NCI-H1092 (cell line): Measurements from ENCODE around the gene KLHL17.

Experiments
- DNase-seq: peaks from one replicate; lab custom pipeline; 2025; lab: John Stamatoyannopoulos, UW

The KLHL17 gene

GRCh38 chr1:952603-953002 lies 7.8 kb upstream of the KLHL17 start:
- DNase-seq: no peak

GRCh38 chr1:953524-954320 lies 6.7 kb upstream of the KLHL17 start:
- DNase-seq: no peak

- no peak for DNase-seq
Measured at GRCh38 chr1:954927-955326, 5.5 kb upstream of the KLHL17 start.

GRCh38 chr1:955474-955873 lies 4.9 kb upstream of the KLHL17 start:
- no peak for DNase-seq

- DNase-seq: no peak
Measured at GRCh38 chr1:956636-957035, 3.7 kb upstream of the KLHL17 start.

GRCh38 chr1:958823-959730 lies 1.3 kb upstream of the KLHL17 start, which contains the start of gene NOC2L:
TSS of gene NOC2L (minus strand) at chr1:959256. CDS start at chr1:959240, 16 bp downstream.
- peak; percentile 52 for DNase-seq

GRCh38 chr1:959731-960362 lies 537 bp upstream of the KLHL17 start:
- no peak for DNase-seq

- no peak for DNase-seq
Measured at GRCh38 chr1:961132-961669, 817 bp downstream of the KLHL17 start.

GRCh38 chr1:962381-963300 lies 2.3 kb downstream of the KLHL17 start:
- no peak for DNase-seq

- no peak for DNase-seq
Measured at GRCh38 chr1:963301-963651, 2.9 kb downstream of the KLHL17 start.

- DNase-seq: no peak
Measured at GRCh38 chr1:963746-964525, 3.6 kb downstream of the KLHL17 start.

GRCh38 chr1:964691-965525 lies 4.5 kb downstream of the KLHL17 start:
- no peak for DNase-seq

GRCh38 chr1:965526-966134 lies 5.2 kb downstream of the KLHL17 start:
- no peak for DNase-seq

- no peak for DNase-seq
Measured at GRCh38 chr1:966135-966703, 5.8 kb downstream of the KLHL17 start, which contains the start of gene PLEKHN1. TSS of gene PLEKHN1 (plus strand) at chr1:966482. CDS start at chr1:966532, 50 bp downstream.

- DNase-seq: no peak
Measured at GRCh38 chr1:966704-967300, 6.4 kb downstream of the KLHL17 start.

GRCh38 chr1:967466-968343 lies 7.3 kb downstream of the KLHL17 start:
- DNase-seq: no peak

- DNase-seq: no peak
Measured at GRCh38 chr1:969260-969855, 9.0 kb downstream of the KLHL17 start.
